NCI-H2171 (cell line): ENCODE results near the gene OSBPL10.
A peak's percentile ranks its signal among the peaks of the same experiment; 100 is the strongest.
"Not testable (repeated sequence)": the region's sequence is repeated elsewhere in the genome, so short reads cannot be mapped to it uniquely, and the experiment has no call there.

ENCODE experiments used
- DNase-seq: peaks from one replicate; lab custom pipeline; 2025; lab: John Stamatoyannopoulos, UW

Gene OSBPL10

DNA sequence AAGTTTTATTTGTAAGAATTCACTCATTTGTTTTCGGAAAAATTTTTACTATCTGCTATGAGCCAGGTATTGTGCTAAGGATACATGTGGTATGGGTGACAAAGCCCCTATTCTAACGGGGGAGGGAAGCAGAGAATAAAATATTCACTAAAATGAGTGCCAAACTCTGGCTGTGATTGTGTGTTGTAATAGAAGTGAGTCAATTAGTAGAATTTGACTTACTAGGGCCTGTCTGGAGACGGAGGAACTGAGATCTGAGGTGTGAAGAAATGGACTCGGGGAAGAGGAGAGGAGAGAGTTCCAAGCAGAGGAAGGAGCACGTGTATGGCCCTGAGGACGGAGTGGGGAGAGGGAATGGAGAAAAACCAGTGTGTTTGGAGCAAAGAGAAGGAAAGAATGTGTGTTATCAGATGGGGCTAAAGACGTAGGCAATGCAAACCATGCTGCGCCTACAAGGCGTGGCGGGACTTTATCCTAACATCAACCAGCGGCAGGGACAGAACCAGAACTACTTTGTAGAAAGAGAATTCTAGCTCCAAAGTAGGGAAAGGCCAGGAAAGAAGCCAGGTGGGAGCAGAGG lies 89.1 kb downstream of the OSBPL10 start:
- DNase-seq, result no peak

- no peak for DNase-seq
These were observed 90.2 kb downstream of the OSBPL10 start for GRCh38 chr3:31890742-31891469.

GRCh38 chr3:31890007-31890406 lies 91.1 kb downstream of the OSBPL10 start:
- DNase-seq, result no peak

GRCh38 chr3:31885235-31885634 lies 95.8 kb downstream of the OSBPL10 start:
- no peak for DNase-seq

DNA sequence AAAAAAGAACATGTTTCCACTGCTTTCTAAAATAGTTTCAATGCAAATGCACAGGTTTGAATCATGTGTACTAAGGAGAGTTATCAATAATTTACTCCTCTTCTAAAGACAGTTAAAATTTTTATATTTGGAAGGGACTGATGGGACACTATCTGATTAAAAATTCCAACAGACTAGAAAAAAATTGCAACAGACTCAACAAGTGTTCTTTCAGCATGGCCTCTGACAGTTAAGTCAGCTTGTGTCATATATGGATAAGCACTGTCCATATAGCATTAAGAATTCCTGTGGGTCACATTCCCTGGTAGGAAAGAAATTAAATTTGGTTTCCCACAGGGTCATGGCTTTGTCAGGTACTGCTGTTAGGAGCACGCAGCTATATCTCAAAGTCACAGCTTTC lies 96.8 kb downstream of the OSBPL10 start:
- DNase-seq, result no peak

- peak; percentile 34 for DNase-seq
These were observed 98.2 kb downstream of the OSBPL10 start for GRCh38 chr3:31882895-31883294.

- peak; percentile 18 for DNase-seq
These were observed 98.6 kb downstream of the OSBPL10 start for GRCh38 chr3:31882431-31882830.

DNA sequence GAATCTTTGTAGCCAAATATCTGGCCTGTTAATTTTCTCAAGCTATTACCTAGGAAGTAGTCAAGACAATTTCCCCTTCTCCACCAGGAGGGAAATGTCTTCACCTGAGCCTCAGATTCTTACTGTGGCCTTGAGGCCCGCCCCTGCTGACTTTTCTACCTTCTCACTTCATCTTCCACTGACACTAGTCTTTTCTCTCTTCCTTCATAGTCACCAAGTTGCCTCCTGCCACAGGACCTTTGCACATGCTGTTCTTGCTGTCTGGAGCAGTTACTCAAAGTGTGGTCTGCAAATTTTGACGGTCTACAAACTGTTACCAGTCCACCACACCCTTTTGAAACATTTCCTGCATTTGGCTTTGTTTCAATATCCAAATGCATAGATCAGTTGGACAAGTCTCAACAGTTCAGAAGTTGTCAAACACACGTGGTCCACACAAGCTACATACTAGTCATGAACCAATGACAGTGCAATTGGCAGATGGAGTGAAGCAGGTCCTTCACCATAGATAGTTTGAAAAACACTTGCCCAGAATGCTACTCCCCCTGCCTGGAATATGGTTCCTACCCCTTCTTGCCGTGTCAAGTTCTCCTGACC lies 100.5 kb downstream of the OSBPL10 start:
- no peak for DNase-seq

DNA sequence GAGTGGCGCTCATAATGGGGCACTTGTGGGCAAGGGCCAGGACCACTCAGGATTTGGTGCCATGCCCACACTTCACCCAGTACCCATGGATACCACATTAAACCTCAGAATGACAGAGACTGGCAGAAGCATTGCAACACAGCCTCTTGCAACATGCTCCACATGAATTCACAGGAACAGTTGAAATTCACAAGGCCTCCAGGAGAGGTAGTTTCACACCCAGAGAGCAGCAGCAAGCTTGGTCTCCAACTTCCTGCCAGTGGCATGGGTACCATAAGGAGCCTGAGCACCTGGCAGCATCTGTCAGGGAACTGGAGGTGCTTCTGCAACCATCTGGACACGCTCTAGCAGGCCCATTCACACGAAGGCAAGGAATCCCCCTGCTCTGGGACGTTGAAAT lies 101.0 kb downstream of the OSBPL10 start:
- DNase-seq, result peak; percentile 68

DNA sequence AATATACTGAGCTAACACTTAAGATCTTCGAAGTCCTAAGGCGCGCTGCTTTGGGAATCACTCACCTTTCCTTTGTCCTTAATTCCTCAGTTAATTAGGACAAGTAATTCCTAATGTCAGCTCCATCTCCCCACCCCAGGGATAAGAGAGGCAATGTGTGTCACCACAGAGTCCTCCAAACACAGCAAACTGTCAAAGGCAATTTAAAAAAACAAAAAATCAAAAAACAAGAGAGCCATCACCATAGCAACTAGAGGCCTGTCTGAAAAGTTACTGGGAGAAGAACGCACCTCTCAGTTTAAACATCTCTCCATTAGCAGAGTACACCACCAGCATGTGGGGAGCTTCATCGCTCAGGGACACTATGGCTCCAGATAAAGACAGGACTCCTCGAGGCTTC lies 101.7 kb downstream of the OSBPL10 start:
- no peak for DNase-seq

- DNase-seq, result no peak
These were observed 102.7 kb downstream of the OSBPL10 start for GRCh38 chr3:31878231-31878838.

DNA sequence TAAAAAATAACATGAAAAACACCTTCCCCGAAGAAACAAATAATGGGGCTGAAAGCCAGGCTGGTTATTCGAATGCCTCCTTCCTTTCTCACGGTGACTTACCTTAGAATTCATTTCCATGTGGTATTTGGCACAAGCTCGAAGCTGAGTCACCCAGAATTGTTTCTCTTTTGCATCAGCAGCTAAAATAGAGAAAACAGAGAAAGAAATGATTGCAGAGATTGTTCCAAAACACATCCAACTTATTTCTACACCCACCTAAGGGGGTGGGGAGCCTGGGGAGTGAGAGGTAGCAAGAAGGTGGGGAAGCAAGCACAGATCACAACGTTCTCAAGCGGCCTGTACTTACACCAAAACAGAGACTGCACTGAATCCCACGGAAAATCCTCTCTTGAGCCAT lies 104.7 kb downstream of the OSBPL10 start:
- DNase-seq, result no peak

- DNase-seq, result no peak
These were observed 105.6 kb downstream of the OSBPL10 start for GRCh38 chr3:31875437-31875836.

DNA sequence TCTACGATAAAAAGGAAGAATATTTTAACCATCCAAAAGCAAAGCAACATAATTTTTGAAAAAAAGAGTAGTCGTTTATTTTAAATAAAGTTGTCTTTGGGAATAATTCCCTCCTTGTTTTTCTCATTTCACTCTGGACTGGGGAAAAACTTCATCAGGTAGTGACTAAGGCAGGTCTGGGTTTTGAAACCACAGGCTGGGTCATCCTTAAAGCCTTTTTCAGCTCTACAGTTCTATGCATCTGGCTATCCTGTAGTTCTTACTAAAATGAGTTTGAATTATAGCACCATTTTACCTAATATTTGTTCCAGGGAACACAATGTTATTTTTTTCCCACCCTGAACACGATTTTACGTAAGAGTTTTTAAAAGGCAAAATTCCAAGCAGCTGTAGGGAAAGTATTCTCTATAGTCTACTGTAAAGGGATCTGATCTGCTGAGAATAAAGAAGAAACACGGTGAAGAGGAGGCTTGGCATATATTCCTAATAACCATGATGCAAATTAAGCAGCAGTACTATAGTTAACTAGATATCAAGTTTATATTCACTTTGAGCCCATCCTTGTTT lies 107.7 kb downstream of the OSBPL10 start:
- no peak for DNase-seq

GRCh38 chr3:31871939-31872507 lies 109.0 kb downstream of the OSBPL10 start:
- DNase-seq, result no peak

DNA sequence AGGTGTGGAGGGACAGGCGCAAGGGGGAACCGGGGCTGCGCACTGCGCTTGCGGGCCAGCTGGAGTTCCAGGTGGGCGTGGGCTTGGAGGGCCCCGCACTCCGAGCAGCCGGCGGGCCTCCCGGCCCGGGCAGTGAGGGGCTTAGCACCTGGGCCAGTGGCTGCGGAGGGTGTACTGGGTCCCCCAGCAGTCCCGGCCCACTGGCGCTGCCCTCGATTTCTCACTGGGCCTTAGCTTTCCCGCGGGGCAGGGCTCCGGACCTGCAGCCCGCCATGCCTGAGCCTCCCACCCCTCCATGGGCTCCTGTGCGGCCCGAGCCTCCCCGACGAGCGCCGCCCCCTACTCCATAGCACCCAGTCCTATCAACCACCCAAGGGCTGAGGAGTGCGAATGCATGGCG lies 111.0 kb downstream of the OSBPL10 start:
- DNase-seq, result not testable (repeated sequence)

DNA sequence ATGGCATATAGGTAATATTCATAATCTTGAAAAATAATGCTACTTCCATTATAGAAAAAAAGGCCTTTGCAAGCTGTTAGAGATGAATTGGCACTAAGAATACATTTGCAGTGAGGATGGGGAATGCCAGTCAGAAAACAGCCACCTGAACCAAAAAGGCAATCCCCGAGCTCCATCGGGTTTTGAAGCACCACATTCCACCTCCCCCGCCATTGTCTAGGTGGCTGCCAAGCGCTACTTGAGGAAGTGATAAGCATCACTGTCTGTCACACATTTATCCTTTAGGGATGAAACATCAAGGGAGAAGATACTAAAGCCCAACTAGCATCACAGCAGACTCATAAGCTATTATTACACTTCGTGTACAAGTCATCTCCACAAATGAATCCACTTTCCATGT lies 112.8 kb downstream of the OSBPL10 start:
- DNase-seq, result no peak

- DNase-seq, result no peak
These were observed 118.3 kb downstream of the OSBPL10 start for GRCh38 chr3:31862666-31863279.

DNA sequence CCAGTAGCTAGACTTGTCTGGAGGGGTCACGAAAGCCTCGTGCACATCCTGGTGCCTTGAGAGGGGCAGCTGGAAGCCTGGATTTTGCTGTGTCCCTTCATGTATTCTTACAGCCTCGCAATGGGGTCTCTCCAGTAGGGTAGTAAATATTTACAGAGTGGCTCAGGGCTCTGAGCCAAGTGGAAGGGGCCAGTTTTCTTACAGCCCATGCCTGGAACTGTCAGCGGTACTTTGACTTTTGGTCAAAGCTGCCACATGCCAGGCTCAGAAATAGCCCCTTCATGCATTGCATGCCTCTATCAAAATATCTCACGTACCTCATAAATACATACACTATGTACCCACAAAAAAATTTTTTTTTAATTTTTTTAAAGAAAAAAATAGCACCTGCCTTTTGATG lies 119.2 kb downstream of the OSBPL10 start:
- DNase-seq, result no peak

- not testable (repeated sequence) for DNase-seq
These were observed 120.4 kb downstream of the OSBPL10 start for GRCh38 chr3:31860642-31861041.

- no peak for DNase-seq
These were observed 121.8 kb downstream of the OSBPL10 start for GRCh38 chr3:31859245-31859644.

- no peak for DNase-seq
These were observed 122.6 kb downstream of the OSBPL10 start for GRCh38 chr3:31858439-31858838.
